SK-N-SH treated with all-trans-retinoic acid at 6 μM for 48 hours (cell line): ENCODE results near the gene RAI14.

Experiments used
- BACH2 ChIP-seq: fragments of 250-450 bp; sonication (Bioruptor Pico); IDR thresholded peaks from 2 replicates; pipeline ENCODE4 v1.9.0; 2021; ENCODE audit warnings: mild to moderate bottlenecking, borderline replicate concordance
- GLIS3 ChIP-seq: fragments of 250-450 bp; sonication (Bioruptor Pico); IDR thresholded peaks from 2 replicates; pipeline ENCODE4 v1.5.0; 2020; ENCODE audit warnings: mild to moderate bottlenecking, moderate library complexity
- OSR1 ChIP-seq: fragments of 250-450 bp; sonication (Bioruptor Pico); IDR thresholded peaks from 2 replicates; pipeline ENCODE4 v1.8.0; 2022; ENCODE audit warnings: moderate library complexity, mild to moderate bottlenecking, inconsistent platforms
- PPARA ChIP-seq: fragments of 250-450 bp; sonication (Bioruptor Pico); IDR thresholded peaks from 2 replicates; pipeline ENCODE4 v1.5.0; 2020; ENCODE audit warnings: mild to moderate bottlenecking, borderline replicate concordance
- RARB ChIP-seq: fragments of 250-450 bp; sonication (Bioruptor Pico); IDR thresholded peaks from 2 replicates; pipeline ENCODE4 v1.8.0; 2021; ENCODE audit warnings: mild to moderate bottlenecking, moderate library complexity
- TCF4 ChIP-seq: fragments of 250-450 bp; sonication (Bioruptor Pico); IDR thresholded peaks from 2 replicates; pipeline ENCODE4 v1.8.0; 2021; ENCODE audit warnings: mild to moderate bottlenecking, moderate library complexity, borderline replicate concordance
- TOX ChIP-seq: fragments of 250-450 bp; sonication (Bioruptor Pico); IDR thresholded peaks from 2 replicates; pipeline ENCODE4 v1.8.0; 2021; ENCODE audit warnings: mild to moderate bottlenecking, moderate library complexity, borderline replicate concordance
- ZFP3 ChIP-seq: fragments of 250-450 bp; sonication (Bioruptor Pico); IDR thresholded peaks from 2 replicates; pipeline ENCODE4 v1.5.0; 2020; ENCODE audit warnings: mild to moderate bottlenecking, moderate library complexity
- ZFP30 ChIP-seq: fragments of 450-650 bp; formaldehyde crosslinking; IDR thresholded peaks from 2 replicates; pipeline ENCODE4 v1.5.0; 2022; ENCODE audit warnings: mild to moderate bottlenecking, moderate library complexity
- ZNF70 ChIP-seq: fragments of 450-650 bp; formaldehyde crosslinking; IDR thresholded peaks from 2 replicates; pipeline ENCODE4 v1.5.0; 2020; ENCODE audit warnings: mild to moderate bottlenecking, moderate library complexity
- TF ChIP-seq, protein P1 (sequence below): fragments of 250-450 bp; sonication (Bioruptor Pico); IDR thresholded peaks from 2 replicates; pipeline ENCODE4 v1.5.1; 2020; ENCODE audit warnings: low read depth, mild to moderate bottlenecking, moderate library complexity
- TF ChIP-seq, protein P2 (sequence below): fragments of 250-450 bp; sonication (Bioruptor Pico); IDR thresholded peaks from 2 replicates; pipeline ENCODE4 v1.8.0; 2020; ENCODE audit warnings: mild to moderate bottlenecking, moderate library complexity, borderline replicate concordance
- TF ChIP-seq, protein P3 (sequence below): fragments of 250-450 bp; sonication (Bioruptor Pico); IDR thresholded peaks from 2 replicates; pipeline ENCODE4 v1.5.1; 2021; ENCODE audit warnings: mild to moderate bottlenecking, moderate library complexity
- TF ChIP-seq, protein P4 (sequence below): fragments of 250-450 bp; sonication (Bioruptor Pico); IDR thresholded peaks from 2 replicates; pipeline ENCODE4 v1.8.0; 2021; ENCODE audit warnings: low read depth, mild to moderate bottlenecking, moderate library complexity, borderline replicate concordance

DNA sequence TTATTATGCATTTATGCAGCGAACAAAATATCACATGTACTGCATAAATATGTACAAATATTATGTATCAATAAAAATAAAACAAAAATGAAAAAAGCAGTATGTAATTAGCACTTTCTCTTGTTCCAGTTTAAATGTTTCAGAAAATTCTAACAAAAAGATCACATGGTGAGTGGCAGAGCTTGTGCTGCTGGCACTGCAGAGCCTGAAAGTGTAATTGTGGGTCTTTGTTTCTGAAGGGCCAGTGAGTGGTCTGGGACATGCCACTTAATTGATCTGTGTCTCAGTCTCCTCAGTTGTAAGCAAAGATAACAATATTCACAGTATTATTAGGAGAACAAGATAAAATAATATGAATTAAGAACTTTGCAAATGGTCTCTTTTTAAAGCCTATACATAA is 39.5 kb upstream of the RAI14 start:
- TF ChIP-seq, protein P1, sequence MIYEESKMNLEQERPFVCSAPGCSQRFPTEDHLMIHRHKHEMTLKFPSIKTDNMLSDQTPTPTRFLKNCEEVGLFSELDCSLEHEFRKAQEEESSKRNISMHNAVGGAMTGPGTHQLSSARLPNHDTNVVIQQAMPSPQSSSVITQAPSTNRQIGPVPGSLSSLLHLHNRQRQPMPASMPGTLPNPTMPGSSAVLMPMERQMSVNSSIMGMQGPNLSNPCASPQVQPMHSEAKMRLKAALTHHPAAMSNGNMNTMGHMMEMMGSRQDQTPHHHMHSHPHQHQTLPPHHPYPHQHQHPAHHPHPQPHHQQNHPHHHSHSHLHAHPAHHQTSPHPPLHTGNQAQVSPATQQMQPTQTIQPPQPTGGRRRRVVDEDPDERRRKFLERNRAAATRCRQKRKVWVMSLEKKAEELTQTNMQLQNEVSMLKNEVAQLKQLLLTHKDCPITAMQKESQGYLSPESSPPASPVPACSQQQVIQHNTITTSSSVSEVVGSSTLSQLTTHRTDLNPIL, result no peak
- TF ChIP-seq ZFP3 (no peak), TOX (CRISPR knock-in tag) (no peak), OSR1 (CRISPR knock-in tag) (no peak), GLIS3 (no peak), TCF4 (CRISPR knock-in tag) (no peak), PPARA (CRISPR knock-in tag) (no peak), BACH2 (CRISPR knock-in tag) (no peak), ZNF70 (CRISPR knock-in tag) (no peak), ZFP30 (CRISPR knock-in tag) (no peak), RARB (CRISPR knock-in tag) (no peak)
- TF ChIP-seq, protein P2, sequence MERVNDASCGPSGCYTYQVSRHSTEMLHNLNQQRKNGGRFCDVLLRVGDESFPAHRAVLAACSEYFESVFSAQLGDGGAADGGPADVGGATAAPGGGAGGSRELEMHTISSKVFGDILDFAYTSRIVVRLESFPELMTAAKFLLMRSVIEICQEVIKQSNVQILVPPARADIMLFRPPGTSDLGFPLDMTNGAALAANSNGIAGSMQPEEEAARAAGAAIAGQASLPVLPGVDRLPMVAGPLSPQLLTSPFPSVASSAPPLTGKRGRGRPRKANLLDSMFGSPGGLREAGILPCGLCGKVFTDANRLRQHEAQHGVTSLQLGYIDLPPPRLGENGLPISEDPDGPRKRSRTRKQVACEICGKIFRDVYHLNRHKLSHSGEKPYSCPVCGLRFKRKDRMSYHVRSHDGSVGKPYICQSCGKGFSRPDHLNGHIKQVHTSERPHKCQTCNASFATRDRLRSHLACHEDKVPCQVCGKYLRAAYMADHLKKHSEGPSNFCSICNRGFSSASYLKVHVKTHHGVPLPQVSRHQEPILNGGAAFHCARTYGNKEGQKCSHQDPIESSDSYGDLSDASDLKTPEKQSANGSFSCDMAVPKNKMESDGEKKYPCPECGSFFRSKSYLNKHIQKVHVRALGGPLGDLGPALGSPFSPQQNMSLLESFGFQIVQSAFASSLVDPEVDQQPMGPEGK (CRISPR knock-in tag), result no peak
- TF ChIP-seq, protein P3, sequence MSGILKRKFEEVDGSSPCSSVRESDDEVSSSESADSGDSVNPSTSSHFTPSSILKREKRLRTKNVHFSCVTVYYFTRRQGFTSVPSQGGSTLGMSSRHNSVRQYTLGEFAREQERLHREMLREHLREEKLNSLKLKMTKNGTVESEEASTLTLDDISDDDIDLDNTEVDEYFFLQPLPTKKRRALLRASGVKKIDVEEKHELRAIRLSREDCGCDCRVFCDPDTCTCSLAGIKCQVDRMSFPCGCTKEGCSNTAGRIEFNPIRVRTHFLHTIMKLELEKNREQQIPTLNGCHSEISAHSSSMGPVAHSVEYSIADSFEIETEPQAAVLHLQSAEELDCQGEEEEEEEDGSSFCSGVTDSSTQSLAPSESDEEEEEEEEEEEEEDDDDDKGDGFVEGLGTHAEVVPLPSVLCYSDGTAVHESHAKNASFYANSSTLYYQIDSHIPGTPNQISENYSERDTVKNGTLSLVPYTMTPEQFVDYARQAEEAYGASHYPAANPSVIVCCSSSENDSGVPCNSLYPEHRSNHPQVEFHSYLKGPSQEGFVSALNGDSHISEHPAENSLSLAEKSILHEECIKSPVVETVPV, result no peak
- TF ChIP-seq, protein P4, sequence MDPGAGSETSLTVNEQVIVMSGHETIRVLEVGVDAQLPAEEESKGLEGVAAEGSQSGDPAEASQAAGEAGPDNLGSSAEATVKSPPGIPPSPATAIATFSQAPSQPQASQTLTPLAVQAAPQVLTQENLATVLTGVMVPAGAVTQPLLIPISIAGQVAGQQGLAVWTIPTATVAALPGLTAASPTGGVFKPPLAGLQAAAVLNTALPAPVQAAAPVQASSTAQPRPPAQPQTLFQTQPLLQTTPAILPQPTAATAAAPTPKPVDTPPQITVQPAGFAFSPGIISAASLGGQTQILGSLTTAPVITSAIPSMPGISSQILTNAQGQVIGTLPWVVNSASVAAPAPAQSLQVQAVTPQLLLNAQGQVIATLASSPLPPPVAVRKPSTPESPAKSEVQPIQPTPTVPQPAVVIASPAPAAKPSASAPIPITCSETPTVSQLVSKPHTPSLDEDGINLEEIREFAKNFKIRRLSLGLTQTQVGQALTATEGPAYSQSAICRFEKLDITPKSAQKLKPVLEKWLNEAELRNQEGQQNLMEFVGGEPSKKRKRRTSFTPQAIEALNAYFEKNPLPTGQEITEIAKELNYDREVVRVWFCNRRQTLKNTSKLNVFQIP, result no peak
